H1 (cell line): ENCODE data around the gene ABHD1.

ENCODE experiments used
- ASH2L ChIP-seq: fragments of 200-600, 300-600 bp; sonication (generic); IDR thresholded peaks from one replicate; pipeline ENCODE4 v1.7.1; 2017; ENCODE audit warnings: low read length
- CEBPB ChIP-seq: IDR thresholded peaks from 2 replicates; pipeline ENCODE4 v1.6.1; 2012; ENCODE audit warnings: low read depth, low read length
- EGR1 ChIP-seq: IDR thresholded peaks from 2 replicates; pipeline ENCODE4 v1.6.1; 2011; ENCODE audit warnings: low read depth, low read length, borderline replicate concordance
- EP300 ChIP-seq, 2 experiments: IDR thresholded peaks; 1 replicate in 1 of 2; 2 replicates in 1 of 2; pipeline ENCODE4 v1.6.1; 2011 to 2012; ENCODE audit warnings: low read depth in 2 of 2, low read length in 2 of 2, mild to moderate bottlenecking in 2 of 2, borderline replicate concordance in 1 of 2, inconsistent platforms in 1 of 2, moderate library complexity in 1 of 2
- MAFK ChIP-seq: IDR thresholded peaks from 2 replicates; pipeline ENCODE4 v1.6.1; 2012; ENCODE audit warnings: low read depth, mild to moderate bottlenecking, improper control_type of control experiment, low read length
- NANOG ChIP-seq: IDR thresholded peaks from 2 replicates; pipeline ENCODE4 v1.6.1; 2011; ENCODE audit warnings: low read length, low read depth, mild to moderate bottlenecking, inconsistent platforms; ENCODE audit not compliant: insufficient read depth, poor library complexity, severe bottlenecking
- PHF8 ChIP-seq: fragments of 200-600 bp; sonication (generic); conservative IDR thresholded peaks from 2 replicates; pipeline ENCODE4 v1.7.1; 2012; ENCODE audit warnings: low read depth, mild to moderate bottlenecking, inconsistent platforms, low read length, moderate library complexity
- POLR2A ChIP-seq, 2 experiments: IDR thresholded peaks; 1 replicate in 1 of 2; 2 replicates in 1 of 2; pipeline ENCODE4 v1.6.1; 2011; ENCODE audit warnings: low read depth in 2 of 2, low read length in 2 of 2, mild to moderate bottlenecking in 2 of 2; ENCODE audit errors: control extremely low read depth in 1 of 2
- POLR2AphosphoS5 ChIP-seq: IDR thresholded peaks from 2 replicates; pipeline ENCODE4 v1.6.1; 2011; ENCODE audit warnings: low read depth, low read length
- RXRA ChIP-seq: IDR thresholded peaks from 2 replicates; pipeline ENCODE4 v1.6.1; 2011; ENCODE audit warnings: low read depth, mild to moderate bottlenecking, low read length, moderate library complexity; ENCODE audit not compliant: insufficient read depth
- SIX5 ChIP-seq: IDR thresholded peaks from 2 replicates; pipeline ENCODE4 v1.6.1; 2011; ENCODE audit warnings: mild to moderate bottlenecking, low read depth, low read length
- SP1 ChIP-seq: IDR thresholded peaks from 2 replicates; pipeline ENCODE4 v1.6.1; 2011; ENCODE audit warnings: low read depth, low read length
- YY1 ChIP-seq: IDR thresholded peaks from 2 replicates; pipeline ENCODE4 v1.6.1; 2011; ENCODE audit warnings: low read depth, mild to moderate bottlenecking, low read length
- TF ChIP-seq, protein P1 (sequence below), 3 experiments: IDR thresholded peaks; 1 replicate in 2 of 3; 2 replicates in 1 of 3; pipeline versions ENCODE4 v1.5.1 to v1.6.1; 2011; ENCODE audit warnings: low read length in 3 of 3, mild to moderate bottlenecking in 3 of 3, inconsistent platforms in 2 of 3, low read depth in 1 of 3, moderate library complexity in 1 of 3; ENCODE audit not compliant: insufficient read depth in 1 of 3; ENCODE audit errors: control extremely low read depth in 1 of 3

DNA sequence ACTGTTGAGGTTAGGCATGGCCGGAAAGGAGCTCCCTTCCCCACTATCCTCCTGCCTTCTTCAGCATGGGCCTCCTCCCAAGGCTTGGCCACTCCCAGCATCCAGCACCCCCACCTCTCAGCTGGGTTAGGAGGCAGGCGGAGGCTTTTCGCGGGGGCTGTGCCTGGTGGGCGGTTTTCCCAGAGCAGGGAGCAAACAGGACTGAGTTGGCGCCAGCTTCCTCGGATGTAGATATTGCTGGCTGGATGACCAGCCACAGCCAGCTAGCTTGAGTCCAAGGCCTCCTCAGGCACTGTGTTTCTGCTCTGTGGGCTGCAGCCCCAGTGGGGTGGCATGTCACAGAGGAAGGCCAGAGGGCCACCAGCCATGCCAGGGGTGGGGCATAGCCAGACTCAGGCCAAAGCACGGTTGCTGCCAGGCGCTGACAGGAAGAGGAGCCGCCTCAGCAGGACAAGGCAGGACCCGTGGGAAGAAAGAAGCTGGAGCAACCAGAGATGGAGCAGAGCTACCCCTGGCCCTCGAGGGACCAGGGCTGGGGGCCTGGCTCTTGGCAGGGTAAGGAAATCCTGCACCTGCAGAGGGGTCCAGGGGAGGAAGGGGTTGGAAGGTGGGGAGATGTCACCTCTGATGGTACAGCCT is 25.3 kb downstream of the ABHD1 start, which contains the start of gene TCF23:
- TF ChIP-seq EP300 (IDR thresholded peaks at IDR 0.05; ENCODE audit: borderline replicate concordance in 1 of 2, low read depth in 2 of 2, low read length in 2 of 2) (no peak), POLR2AphosphoS5 (no peak), POLR2A (IDR thresholded peaks at IDR 0.05; ENCODE audit: control extremely low read depth in 1 of 2, low read depth in 2 of 2, low read length in 2 of 2) (no peak), SIX5 (no peak), EGR1 (no peak), RXRA (no peak), PHF8 (no peak), ASH2L (no peak), CEBPB (no peak), NANOG (no peak), YY1 (no peak), SP1 (no peak), MAFK (no peak)
- TF ChIP-seq, protein P1, sequence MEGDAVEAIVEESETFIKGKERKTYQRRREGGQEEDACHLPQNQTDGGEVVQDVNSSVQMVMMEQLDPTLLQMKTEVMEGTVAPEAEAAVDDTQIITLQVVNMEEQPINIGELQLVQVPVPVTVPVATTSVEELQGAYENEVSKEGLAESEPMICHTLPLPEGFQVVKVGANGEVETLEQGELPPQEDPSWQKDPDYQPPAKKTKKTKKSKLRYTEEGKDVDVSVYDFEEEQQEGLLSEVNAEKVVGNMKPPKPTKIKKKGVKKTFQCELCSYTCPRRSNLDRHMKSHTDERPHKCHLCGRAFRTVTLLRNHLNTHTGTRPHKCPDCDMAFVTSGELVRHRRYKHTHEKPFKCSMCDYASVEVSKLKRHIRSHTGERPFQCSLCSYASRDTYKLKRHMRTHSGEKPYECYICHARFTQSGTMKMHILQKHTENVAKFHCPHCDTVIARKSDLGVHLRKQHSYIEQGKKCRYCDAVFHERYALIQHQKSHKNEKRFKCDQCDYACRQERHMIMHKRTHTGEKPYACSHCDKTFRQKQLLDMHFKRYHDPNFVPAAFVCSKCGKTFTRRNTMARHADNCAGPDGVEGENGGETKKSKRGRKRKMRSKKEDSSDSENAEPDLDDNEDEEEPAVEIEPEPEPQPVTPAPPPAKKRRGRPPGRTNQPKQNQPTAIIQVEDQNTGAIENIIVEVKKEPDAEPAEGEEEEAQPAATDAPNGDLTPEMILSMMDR (IDR thresholded peaks at IDR 0.05; ENCODE audit: control extremely low read depth in 1 of 3, insufficient read depth in 1 of 3, low read depth in 1 of 3, low read length in 3 of 3): no peak
